ENCODE data around the gene EXOSC5.

Gene EXOSC5

GRCh38 chr19:41355802-41356201 lies 41.4 kb downstream of the EXOSC5 start:
- TF ChIP-seq FOXP2 (optimal IDR thresholded peaks at IDR 0.05; ENCODE audit: control extremely low read depth, extremely low read length, insufficient read depth) (no peak), POLR2AphosphoS5 (IDR thresholded peaks at IDR 0.05; ENCODE audit: borderline replicate concordance, low read depth, low read length) (no peak), EZH2 (IDR thresholded peaks at IDR 0.05) (no peak)
- no peak overlapping the region for H3K9ac ChIP-seq (ENCODE audit: insufficient read length)
- H3K4me3 ChIP-seq = no peak overlapping the region
- H3K27ac ChIP-seq = 0 out of 2 replicates have a peak overlapping the region, but pooled peaks have one; percentile 28
- DNase-seq (ENCODE audit: low read depth, low spot score) = no peak
- no peaks in the 10 kb centered on the region for H3K36me3 ChIP-seq (ENCODE audit: insufficient read depth, low read length)
- H3K9me3 ChIP-seq (ENCODE audit: low read depth, low read length) = no peaks in the 10 kb centered on the region

- no peak for TF ChIP-seq EZH2 (IDR thresholded peaks at IDR 0.05)
- TF ChIP-seq FOXP2 (optimal IDR thresholded peaks at IDR 0.05; ENCODE audit: control extremely low read depth, extremely low read length, insufficient read depth) = no peak
- TF ChIP-seq POLR2AphosphoS5 (IDR thresholded peaks at IDR 0.05; ENCODE audit: borderline replicate concordance, low read depth, low read length) = no peak
Measured at GRCh38 chr19:41355035-41355434, 42.1 kb downstream of the EXOSC5 start.

GRCh38 chr19:41354343-41354953 lies 42.7 kb downstream of the EXOSC5 start:
- no peaks in the 10 kb centered on the region for H3K36me3 ChIP-seq (ENCODE audit: insufficient read depth, low read length)
- H3K9me3 ChIP-seq (ENCODE audit: low read depth, low read length) = no peaks in the 10 kb centered on the region
- peak overlapping the region; percentile 92 for H3K4me3 ChIP-seq
- no peak overlapping the region for H3K27ac ChIP-seq
- peak overlapping the region; percentile 75 for H3K9ac ChIP-seq (ENCODE audit: insufficient read length)
- TF ChIP-seq FOXP2 (optimal IDR thresholded peaks at IDR 0.05; ENCODE audit: control extremely low read depth, extremely low read length, insufficient read depth) = peak; percentile 2
- no peak for TF ChIP-seq EZH2 (IDR thresholded peaks at IDR 0.05)
- DNase-seq (ENCODE audit: low read depth, low spot score) = no peak

More at GRCh38 chr19:41355035-41355434, 42.1 kb downstream of the EXOSC5 start:
- no peak for DNase-seq (ENCODE audit: low read depth, low spot score)
- 0 out of 2 replicates have a peak overlapping the region, but pooled peaks have one; percentile 28 for H3K27ac ChIP-seq
- H3K36me3 ChIP-seq (ENCODE audit: insufficient read depth, low read length) = no peaks in the 10 kb centered on the region
- H3K9ac ChIP-seq (ENCODE audit: insufficient read length) = no peak overlapping the region
- no peaks in the 10 kb centered on the region for H3K9me3 ChIP-seq (ENCODE audit: low read depth, low read length)
- H3K4me3 ChIP-seq = no peak overlapping the region

- Histone ChIP-seq H3K27ac (0 out of 2 replicates have a peak within 1 kb of the TSS, but pooled peaks have one; percentile 62), H3K9me3 (ENCODE audit: low read depth, low read length) (no peaks in the 10 kb centered on the region), H3K36me3 (ENCODE audit: insufficient read depth, low read length) (no peaks in the 10 kb centered on the region), H3K4me3 (peak within 1 kb of the TSS; percentile 92), H3K9ac (ENCODE audit: insufficient read length) (peak within 1 kb of the TSS; percentile 75)
- no peak for TF ChIP-seq EZH2 (IDR thresholded peaks at IDR 0.05)
- no peak for DNase-seq (ENCODE audit: low read depth, low spot score)
Measured at GRCh38 chr19:41353466-41354342, 43.5 kb downstream of the EXOSC5 start, which contains the start of gene TGFB1. TSS of gene TGFB1 (minus strand) at chr19:41353922. CDS start at chr19:41353044, 878 bp downstream.

GRCh38 chr19:41352609-41353465 lies 44.3 kb downstream of the EXOSC5 start:
- no peak overlapping the region for H3K27ac ChIP-seq

DNA sequence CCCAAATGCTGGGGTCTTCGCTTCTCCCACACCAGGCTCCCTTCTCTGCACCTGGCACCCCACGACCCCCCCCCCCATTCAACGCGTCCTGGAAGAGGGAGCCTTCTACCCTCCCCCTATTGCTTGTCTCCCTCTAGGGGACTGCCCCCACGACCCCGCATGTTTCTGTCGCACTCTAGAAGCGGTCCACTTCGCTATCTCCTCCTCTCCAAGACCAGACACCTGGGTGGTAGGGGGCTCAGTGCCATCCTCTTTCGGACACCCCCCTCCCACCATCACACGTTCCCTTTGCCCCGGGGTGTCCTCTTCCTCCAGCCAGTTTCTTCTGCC lies 44.9 kb downstream of the EXOSC5 start:
- no peak overlapping the region for H3K27ac ChIP-seq
- no peak for DNase-seq (ENCODE audit: low read depth, low spot score)

More at GRCh38 chr19:41352609-41353465, 44.3 kb downstream of the EXOSC5 start:
- TF ChIP-seq POLR2AphosphoS5 (IDR thresholded peaks at IDR 0.05; ENCODE audit: borderline replicate concordance, low read depth, low read length) (0 out of 2 replicates have a peak, but pooled peaks have one; percentile 1), EZH2 (IDR thresholded peaks at IDR 0.05) (no peak)
- Histone ChIP-seq H3K4me3 (peak overlapping the region; percentile 92), H3K36me3 (ENCODE audit: insufficient read depth, low read length) (peaks cover 4% of the 10 kb centered on the region; the same call in 1 of the 2 replicates), H3K9ac (ENCODE audit: insufficient read length) (peak overlapping the region; percentile 73), H3K9me3 (ENCODE audit: low read depth, low read length) (no peaks in the 10 kb centered on the region)
- DNase-seq (ENCODE audit: low read depth, low spot score) = no peak

GRCh38 chr19:41351339-41352245 lies 45.6 kb downstream of the EXOSC5 start:
- H3K9ac ChIP-seq (ENCODE audit: insufficient read length) = peak overlapping the region; percentile 73
- no peak overlapping the region for H3K27ac ChIP-seq
- DNase-seq (ENCODE audit: low read depth, low spot score) = no peak
- TF ChIP-seq FOXP2 (optimal IDR thresholded peaks at IDR 0.05; ENCODE audit: control extremely low read depth, extremely low read length, insufficient read depth) = no peak
- TF ChIP-seq POLR2AphosphoS5 (IDR thresholded peaks at IDR 0.05; ENCODE audit: borderline replicate concordance, low read depth, low read length) = no peak
- no peak for TF ChIP-seq EZH2 (IDR thresholded peaks at IDR 0.05)
- H3K36me3 ChIP-seq (ENCODE audit: insufficient read depth, low read length) = peaks cover 4% of the 10 kb centered on the region; the same call in 1 of the 2 replicates
- H3K9me3 ChIP-seq (ENCODE audit: low read depth, low read length) = no peaks in the 10 kb centered on the region
- peak overlapping the region; percentile 92 for H3K4me3 ChIP-seq

More for the DNA sequence above, 44.9 kb downstream of the EXOSC5 start:
- Histone ChIP-seq H3K9me3 (ENCODE audit: low read depth, low read length) (no peaks in the 10 kb centered on the region), H3K9ac (ENCODE audit: insufficient read length) (peak overlapping the region; percentile 73), H3K4me3 (peak overlapping the region; percentile 92), H3K36me3 (ENCODE audit: insufficient read depth, low read length) (peaks cover 4% of the 10 kb centered on the region; the same call in 1 of the 2 replicates)
- no peak for TF ChIP-seq POLR2AphosphoS5 (IDR thresholded peaks at IDR 0.05; ENCODE audit: borderline replicate concordance, low read depth, low read length)
- TF ChIP-seq EZH2 (IDR thresholded peaks at IDR 0.05) = no peak
- no peak for TF ChIP-seq FOXP2 (optimal IDR thresholded peaks at IDR 0.05; ENCODE audit: control extremely low read depth, extremely low read length, insufficient read depth)

Measured in SK-N-MC (cell line).